ENCODE results near the gene ZBTB46.
"Not testable (repeated sequence)": the region's sequence is repeated elsewhere in the genome, so short reads cannot be mapped to it uniquely, and the experiment has no call there.

ZBTB46 gene

DNA sequence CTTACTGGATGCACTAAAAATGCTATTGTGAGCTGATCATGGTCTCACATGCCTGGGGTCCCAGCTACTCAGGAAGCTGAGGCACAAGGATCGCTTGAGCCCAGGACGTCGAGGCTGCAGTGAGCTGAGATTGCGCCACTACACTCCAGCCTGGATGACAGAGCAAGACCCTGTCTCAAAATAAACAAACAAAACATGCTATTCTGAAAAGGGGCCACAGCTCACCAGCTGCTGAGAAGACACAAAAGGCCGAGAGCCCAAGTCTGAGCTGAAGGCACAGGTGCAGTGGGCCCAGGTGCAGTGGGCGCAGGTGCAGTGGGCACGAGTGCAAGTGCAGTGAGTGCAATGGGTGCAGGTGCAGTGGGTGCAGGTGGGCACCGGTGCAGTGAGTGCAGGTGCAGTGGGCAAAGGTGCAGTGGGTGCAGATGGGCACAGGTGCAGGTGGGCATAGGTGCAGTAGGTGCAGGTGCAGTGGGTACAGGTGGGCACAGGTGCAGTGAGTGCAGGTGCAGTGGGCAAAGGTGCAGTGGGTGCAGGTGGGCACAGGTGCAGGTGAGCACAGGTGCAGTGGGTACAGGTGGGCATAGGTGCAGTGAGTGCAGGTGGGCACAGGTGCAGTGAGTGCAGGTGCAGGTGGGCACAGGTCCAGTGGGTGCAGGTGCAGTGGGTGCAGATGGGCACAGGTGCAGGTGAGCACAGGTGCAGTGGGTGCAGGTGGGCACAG, 16.0 kb downstream of the ZBTB46 start:
- no peak for DNase-seq

DNA sequence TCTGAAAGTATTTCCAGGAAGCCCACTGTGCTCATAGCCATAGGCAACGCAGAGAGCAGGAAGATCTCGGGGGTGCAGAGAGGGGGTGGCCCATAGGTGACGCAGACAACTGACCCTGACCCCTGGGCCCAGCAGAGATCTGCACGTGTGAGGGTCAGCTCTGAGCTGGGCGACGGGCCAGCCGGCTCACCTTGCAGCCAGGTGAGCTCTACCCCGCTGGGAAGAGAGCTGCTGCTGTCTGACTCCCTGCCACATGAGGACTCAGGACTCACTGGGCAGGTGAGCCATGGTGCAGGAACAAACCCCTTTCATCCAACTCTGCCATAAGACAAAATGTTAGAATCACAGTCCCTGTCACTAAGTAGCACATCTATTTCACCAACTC, 19.6 kb downstream of the ZBTB46 start:
- no peak for DNase-seq

GRCh38 chr20:63810730-63811490, 20.2 kb downstream of the ZBTB46 start:
- DNase-seq = no peak

- no peak for DNase-seq
Measured at GRCh38 chr20:63809856-63810255, 21.2 kb downstream of the ZBTB46 start.

GRCh38 chr20:63808964-63809674, 21.9 kb downstream of the ZBTB46 start:
- no peak for DNase-seq

GRCh38 chr20:63808145-63808724, 22.8 kb downstream of the ZBTB46 start:
- no peak for DNase-seq

GRCh38 chr20:63807654-63808053, 23.4 kb downstream of the ZBTB46 start:
- DNase-seq = peak; percentile 53

- DNase-seq = no peak
Measured at GRCh38 chr20:63804308-63804636, 26.8 kb downstream of the ZBTB46 start.

DNA sequence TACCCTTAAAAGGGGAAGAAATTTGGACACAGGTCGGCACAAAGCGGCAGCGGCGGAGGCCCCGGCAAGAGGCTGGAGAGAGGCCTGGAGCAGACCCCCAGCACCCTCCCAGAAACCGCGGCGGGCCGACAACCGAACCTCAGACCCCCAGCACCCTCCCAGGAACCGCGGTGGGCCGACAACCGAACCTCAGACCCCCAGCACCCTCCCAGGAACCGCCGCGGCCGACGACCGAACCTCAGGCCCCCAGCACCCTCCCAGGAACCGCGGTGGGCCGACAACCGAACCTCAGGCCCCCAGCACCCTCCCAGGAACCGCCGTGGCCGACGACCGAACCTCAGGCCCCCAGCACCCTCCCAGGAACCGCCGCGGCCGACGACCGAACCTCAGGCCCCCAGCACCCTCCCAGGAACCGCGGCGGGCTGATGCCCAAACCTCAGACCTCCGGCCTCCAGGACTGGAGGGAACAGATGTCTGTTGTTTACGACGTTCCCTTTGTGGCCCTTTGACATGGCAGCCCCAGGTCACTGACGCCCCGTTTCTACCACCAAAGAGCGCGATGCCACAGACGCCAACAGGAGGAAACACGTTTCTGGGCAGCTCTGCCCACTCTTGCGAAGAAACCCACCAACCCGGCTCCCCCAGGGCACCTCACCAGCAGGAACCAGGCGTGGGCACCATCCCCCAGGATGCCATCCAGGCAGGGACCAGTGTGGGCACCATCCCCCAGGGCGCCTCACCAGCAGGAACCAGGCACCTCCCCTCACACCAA, 28.4 kb downstream of the ZBTB46 start:
- DNase-seq = no peak

GRCh38 chr20:63801174-63801573, 29.9 kb downstream of the ZBTB46 start:
- not testable (repeated sequence) for DNase-seq

GRCh38 chr20:63800411-63800810, 30.7 kb downstream of the ZBTB46 start:
- DNase-seq = not testable (repeated sequence)

GRCh38 chr20:63799127-63799526, 31.9 kb downstream of the ZBTB46 start:
- not testable (repeated sequence) for DNase-seq

DNA sequence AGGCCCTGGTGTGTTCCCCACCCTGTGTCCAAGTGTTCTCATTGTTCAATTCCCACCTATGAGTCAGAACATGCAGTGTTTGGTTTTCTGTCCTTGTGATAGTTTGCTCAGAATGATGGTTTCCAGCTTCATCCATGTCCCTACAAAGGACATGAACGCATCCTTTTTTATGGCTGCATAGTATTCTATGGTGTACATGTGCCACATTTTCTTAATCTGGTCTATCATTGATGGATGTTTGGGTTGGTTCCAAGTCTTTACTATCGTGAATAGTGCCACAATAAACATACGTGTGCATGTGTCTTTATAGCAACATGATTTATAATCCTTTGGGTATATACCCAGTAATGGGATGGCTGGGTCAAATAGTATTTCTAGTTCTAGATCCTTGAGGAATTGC, 33.9 kb downstream of the ZBTB46 start:
- not testable (repeated sequence) for DNase-seq

DNA sequence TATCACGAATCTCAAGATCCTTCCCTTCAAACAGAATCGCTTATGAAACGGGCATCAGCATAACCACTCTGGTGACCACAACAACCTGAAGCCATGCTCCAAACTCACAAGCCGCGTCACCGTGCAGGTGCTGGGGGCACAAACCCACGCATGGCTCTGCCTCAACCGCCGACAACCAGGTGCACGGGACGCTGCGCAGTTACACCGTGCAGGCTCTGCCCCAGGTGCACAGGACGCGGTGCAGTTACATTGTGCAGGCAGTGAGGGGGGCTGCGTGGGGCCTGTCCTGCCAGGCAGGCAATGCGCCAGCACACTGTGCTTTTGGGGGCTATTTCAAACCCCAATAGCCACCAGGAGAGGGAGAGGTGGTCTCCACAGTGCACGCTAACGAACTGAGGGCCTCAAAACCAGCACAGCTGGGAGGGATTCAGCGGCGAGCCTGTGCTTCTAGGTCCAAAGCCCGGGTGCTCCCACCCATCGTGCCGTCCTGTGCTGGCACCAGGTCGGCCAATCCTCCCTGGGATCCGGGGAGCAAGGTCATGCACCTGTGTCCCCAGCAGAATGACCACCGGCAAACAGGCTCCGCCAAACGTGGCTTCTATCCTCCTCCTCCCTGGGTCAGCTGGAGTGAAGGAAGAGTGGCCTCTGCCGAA, 35.8 kb downstream of the ZBTB46 start:
- no peak for DNase-seq

DNA sequence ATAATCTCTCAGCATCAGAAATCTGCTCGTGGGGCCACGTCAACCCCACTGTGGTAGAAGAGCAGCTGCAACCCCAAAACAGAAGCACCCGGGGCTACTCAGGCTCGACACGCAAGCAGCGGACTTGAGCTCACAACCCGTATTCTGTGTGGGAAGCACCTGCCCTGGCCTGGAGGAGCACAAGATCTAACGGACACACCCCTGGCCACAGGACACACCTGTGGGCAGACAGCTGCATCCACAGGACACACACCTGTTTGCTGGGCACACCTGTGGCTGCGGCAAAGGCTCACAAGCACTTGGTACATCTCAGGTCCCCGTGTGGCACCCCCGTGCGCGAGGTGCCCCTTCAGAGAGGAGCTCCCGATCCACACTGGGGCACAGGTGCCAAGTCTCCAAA, 36.5 kb downstream of the ZBTB46 start:
- no peak for DNase-seq

DNA sequence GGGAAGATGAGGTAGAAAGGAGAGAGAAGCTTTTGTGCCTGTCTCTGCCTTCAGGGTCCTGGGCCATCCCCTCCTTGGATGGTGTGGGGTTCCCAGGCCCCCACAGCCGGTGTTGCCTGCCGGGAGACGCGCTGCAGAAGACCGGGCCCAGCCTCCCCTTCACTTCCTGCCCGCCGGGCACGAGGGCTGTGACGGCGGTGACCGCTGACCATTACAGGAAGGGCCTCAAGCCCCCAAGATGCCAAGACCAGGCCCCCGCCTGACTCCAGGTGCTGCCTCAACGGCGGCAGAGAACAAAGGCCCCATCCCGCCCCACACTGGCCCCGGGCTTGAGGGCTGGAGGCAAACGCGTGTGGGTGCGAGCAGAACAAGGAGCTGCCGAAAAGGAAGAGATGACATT, 38.2 kb downstream of the ZBTB46 start:
- no peak for DNase-seq

GRCh38 chr20:63791497-63792156, 39.4 kb downstream of the ZBTB46 start:
- DNase-seq = no peak

GRCh38 chr20:63790572-63791168, 40.4 kb downstream of the ZBTB46 start:
- DNase-seq = no peak

GRCh38 chr20:63789836-63790571, 41.1 kb downstream of the ZBTB46 start:
- no peak for DNase-seq

DNA sequence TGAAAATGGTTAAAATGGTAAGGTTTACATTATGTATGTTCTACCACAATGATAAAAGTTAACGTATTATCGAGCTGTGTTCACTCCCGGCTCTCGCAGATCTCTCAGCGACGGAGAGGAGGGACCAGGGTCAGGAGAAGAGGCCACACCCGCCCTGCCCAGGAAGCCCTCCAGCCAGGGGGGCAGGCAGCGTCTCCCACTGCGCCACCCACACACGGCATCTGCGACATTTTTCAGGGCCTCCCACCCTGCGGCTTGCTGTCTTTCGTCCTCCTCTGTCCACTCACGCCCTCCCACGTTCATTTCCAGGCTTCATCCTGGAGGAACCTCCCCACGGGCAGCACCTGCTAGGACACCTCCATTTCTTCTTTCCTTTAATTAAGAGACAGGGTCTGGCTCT, 43.3 kb downstream of the ZBTB46 start:
- DNase-seq = no peak

- no peak for DNase-seq
Measured at GRCh38 chr20:63787302-63787701, 43.8 kb downstream of the ZBTB46 start.
